Stomach (tissue), 4 donors: Measurements from ENCODE around the gene NR1D1.

Experiments
- EP300 ChIP-seq: sonication (generic); formaldehyde crosslinking; IDR thresholded peaks from one replicate; pipeline ENCODE4 v1.6.1; 2017; ENCODE audit warnings: antibody characterized with exemption
- POLR2A ChIP-seq, 4 donors: fragments of 450-650 bp; IDR thresholded peaks; one replicate each; pipeline ENCODE4 v1.6.1; 2016; ENCODE audit warnings: antibody characterized with exemption in 4 of 4, control low read depth in 2 of 4, mild to moderate bottlenecking in 1 of 4, moderate library complexity in 1 of 4
- POLR2AphosphoS5 ChIP-seq, 3 donors: sonication (generic); formaldehyde crosslinking; IDR thresholded peaks; one replicate each; pipeline ENCODE4 v1.6.1; 2016; ENCODE audit warnings: antibody characterized with exemption in 3 of 3

DNA sequence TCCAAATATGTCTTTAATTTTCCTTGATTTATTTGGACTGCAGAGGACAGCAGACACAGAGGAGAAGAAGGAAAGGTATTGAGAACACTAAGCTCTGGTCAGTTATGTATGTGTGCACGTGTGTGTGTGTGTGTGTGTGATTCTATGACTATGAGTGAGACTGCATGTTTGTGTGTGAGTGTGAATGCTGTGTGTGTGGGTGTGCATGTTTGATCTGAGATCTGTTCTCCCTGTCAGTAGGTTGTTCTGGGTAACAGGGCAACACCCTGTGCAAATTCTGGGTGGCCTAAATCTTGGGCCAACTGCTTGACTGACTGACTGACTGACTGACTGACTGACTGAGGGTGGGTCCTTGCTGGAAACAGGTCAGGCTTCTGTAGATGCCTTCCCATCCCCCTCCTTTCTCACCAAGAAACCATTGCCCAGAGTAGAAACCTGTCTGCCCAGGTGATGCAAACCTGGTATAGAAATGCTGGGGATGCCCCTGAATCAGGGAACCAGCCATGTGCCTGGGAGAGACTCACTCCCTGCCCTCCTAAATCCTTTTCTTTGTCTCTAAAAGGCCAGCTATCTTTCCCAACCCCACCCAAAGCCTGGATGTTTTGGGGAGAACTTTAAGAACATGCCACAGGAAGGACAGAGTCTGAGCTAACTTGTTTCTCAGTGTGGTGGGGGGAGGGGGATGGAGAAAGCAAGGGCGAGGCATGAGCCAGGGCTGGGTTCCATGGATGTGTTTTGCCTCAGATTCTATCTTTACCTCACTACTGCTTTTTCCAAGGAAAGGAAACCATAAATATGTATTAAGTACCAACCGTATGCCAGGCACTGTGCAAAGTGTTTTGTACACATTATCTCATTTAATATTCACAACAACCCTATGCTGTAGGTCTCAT is 4.5 kb upstream of the NR1D1 start:
- no peak for TF ChIP-seq EP300
- no peak for TF ChIP-seq POLR2A (IDR thresholded peaks at IDR 0.05)
- peak in 1 of 3 donors; percentile 42 for TF ChIP-seq POLR2AphosphoS5 (IDR thresholded peaks at IDR 0.05)
